Gastrocnemius medialis (tissue), 4 donors: ENCODE results near the gene CD96. TPM values are rescaled to one million over a fixed set of nuclear protein-coding genes. Genes with fewer than 3 reads are reported as not detected.

Source experiments
- ATAC-seq, 2 donors: fragments of 150-250 bp; one replicate each; pipeline ENCODE4 v1.9.1; 2016
- DNase-seq, 2 donors: peaks; one replicate each; pipeline ENCODE4 v3.0.0-alpha.2; 2019
- H3K27ac ChIP-seq, 4 donors: fragments of 200-600 bp; sonication (generic); 1 replicate in 1 of 4; 2 replicates in 3 of 4; pipeline ENCODE4 v1.5.1; 2016 to 2018; ENCODE audit warnings: mild to moderate bottlenecking in 2 of 4, moderate library complexity in 1 of 4
- H3K27me3 ChIP-seq, 3 donors: fragments of 200-600 bp; sonication (generic) in 2 of 3; 1 replicate in 1 of 3; 2 replicates in 2 of 3; pipeline versions ENCODE4 v1.5.1 to v1.6.0; 2016 to 2019; ENCODE audit warnings: mild to moderate bottlenecking in 1 of 3, moderate library complexity in 1 of 3
- H3K36me3 ChIP-seq, 2 donors: fragments of 200-600 bp; sonication (generic) in 1 of 2; one replicate each; pipeline ENCODE4 v1.5.1; 2017 to 2018
- H3K4me1 ChIP-seq, 2 donors: fragments of 200-600 bp; sonication (generic) in 1 of 2; one replicate each; pipeline ENCODE4 v1.5.1; 2016 to 2017; ENCODE audit warnings: mild to moderate bottlenecking in 2 of 2
- H3K4me3 ChIP-seq, 4 donors: fragments of 200-600 bp; sonication (generic) in 3 of 4; 1 replicate in 1 of 4; 2 replicates in 3 of 4; pipeline ENCODE4 v1.5.1; 2016 to 2019; ENCODE audit warnings: mild to moderate bottlenecking in 2 of 4
- H3K9me3 ChIP-seq, 3 donors: fragments of 200-600 bp; sonication (generic) in 2 of 3; 1 replicate in 1 of 3; 2 replicates in 2 of 3; pipeline ENCODE4 v1.5.1; 2016 to 2019
- CTCF ChIP-seq, 5 experiments: fragments of 450-650 bp in 3 of 5; fragments of 200-600 bp in 2 of 5; sonication (generic) in 2 of 5; IDR thresholded peaks in 4 of 5; conservative IDR thresholded peaks in 1 of 5; 1 replicate in 4 of 5; 2 replicates in 1 of 5; pipeline ENCODE4 v1.5.1; 2016 to 2019; ENCODE audit warnings: antibody characterized with exemption in 5 of 5, mild to moderate bottlenecking in 3 of 5, moderate library complexity in 3 of 5
- POLR2A ChIP-seq, 2 donors: fragments of 450-650 bp; IDR thresholded peaks; one replicate each; pipeline ENCODE4 v1.6.1; 2017; ENCODE audit warnings: antibody characterized with exemption in 2 of 2, mild to moderate bottlenecking in 2 of 2, moderate library complexity in 2 of 2
- in situ Hi-C, 4 donors: fragments of 200-750 bp; cut with MboI; loops; one replicate each; pipeline versions ENCODE4 v1.15.0 to v1.8.0; 2017; ENCODE audit warnings: low sequenced_read_pairs in 4 of 4
- intact Hi-C: fragments of 100-400 bp; cut with DNase I; formaldehyde crosslinking; loops from one replicate; pipeline ENCODE4 v1.15.1; 2023; ENCODE audit warnings: low total_unique reads
- total RNA-seq, 4 donors: library from RNA; depleted of rRNA; stranded (reverse); fragments of >200 nt; gene quantifications; one replicate each; pipeline versions ENCODE4 v1.1.0 to v1.2.3, GENCODE V29; 2016

Gene CD96
- total RNA-seq, 4 donors from 2014 or later: 0.85 TPM; not detected in 3

- in situ Hi-C loops: no loop called here
- ATAC-seq: no peak
Measured at GRCh38 chr3:111616417-111617105, 74.6 kb downstream of the CD96 start.

DNA sequence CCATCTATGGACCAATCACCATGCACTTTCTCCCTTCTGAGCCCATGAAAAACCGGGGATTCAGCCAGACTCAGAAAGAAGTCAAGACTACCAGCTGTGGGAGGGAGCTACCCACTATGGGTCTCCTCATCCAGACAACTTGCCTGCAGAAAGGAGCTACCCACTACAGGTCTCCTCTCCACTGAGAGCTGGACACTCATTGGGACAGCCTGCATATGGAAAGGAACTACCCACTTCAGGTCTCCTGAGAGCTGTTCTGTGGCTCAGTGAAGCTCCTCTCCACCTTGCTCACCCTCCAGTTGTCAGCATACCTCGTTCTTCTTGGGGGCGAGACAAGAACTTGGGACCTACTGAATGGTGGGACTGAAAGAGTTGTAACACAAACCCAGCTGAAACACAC lies 75.4 kb downstream of the CD96 start:
- intact Hi-C loops: no loop called here
- Histone ChIP-seq H3K9me3 (no peaks in the 10 kb centered on the region), H3K27me3 (no peaks in the 10 kb centered on the region), H3K27ac (no peak overlapping the region), H3K4me3 (no peak overlapping the region), H3K36me3 (no peaks in the 10 kb centered on the region), H3K4me1 (no peaks in the 10 kb centered on the region)
- no peak for DNase-seq
- in situ Hi-C loops: no loop called here
- ATAC-seq: no peak
- TF ChIP-seq CTCF (IDR thresholded peaks at IDR 0.05 in 4 of 5, conservative IDR thresholded peaks at IDR 0.05 in 1 of 5) (no peak), POLR2A (IDR thresholded peaks at IDR 0.05) (no peak)

More at GRCh38 chr3:111616417-111617105, 74.6 kb downstream of the CD96 start:
- Histone ChIP-seq H3K4me1 (no peaks in the 10 kb centered on the region), H3K9me3 (no peaks in the 10 kb centered on the region), H3K4me3 (no peak overlapping the region), H3K27me3 (no peaks in the 10 kb centered on the region), H3K27ac (no peak overlapping the region), H3K36me3 (no peaks in the 10 kb centered on the region)
- no peak for TF ChIP-seq POLR2A (IDR thresholded peaks at IDR 0.05)
- no peak for TF ChIP-seq CTCF (IDR thresholded peaks at IDR 0.05 in 4 of 5, conservative IDR thresholded peaks at IDR 0.05 in 1 of 5)
- no peak for DNase-seq
- intact Hi-C loops: no loop called here

- no peaks in the 10 kb centered on the region for H3K4me1 ChIP-seq
- no peak overlapping the region for H3K4me3 ChIP-seq
- in situ Hi-C loops: no loop called here
- DNase-seq (no peak), ATAC-seq (no peak)
- no peaks in the 10 kb centered on the region for H3K9me3 ChIP-seq
- intact Hi-C loops: no loop called here
- H3K36me3 ChIP-seq: no peaks in the 10 kb centered on the region
- no peak for TF ChIP-seq CTCF (IDR thresholded peaks at IDR 0.05 in 4 of 5, conservative IDR thresholded peaks at IDR 0.05 in 1 of 5)
- no peak for TF ChIP-seq POLR2A (IDR thresholded peaks at IDR 0.05)
- no peaks in the 10 kb centered on the region for H3K27me3 ChIP-seq
- H3K27ac ChIP-seq: no peak overlapping the region
Measured at GRCh38 chr3:111617912-111618601, 76.1 kb downstream of the CD96 start.

DNA sequence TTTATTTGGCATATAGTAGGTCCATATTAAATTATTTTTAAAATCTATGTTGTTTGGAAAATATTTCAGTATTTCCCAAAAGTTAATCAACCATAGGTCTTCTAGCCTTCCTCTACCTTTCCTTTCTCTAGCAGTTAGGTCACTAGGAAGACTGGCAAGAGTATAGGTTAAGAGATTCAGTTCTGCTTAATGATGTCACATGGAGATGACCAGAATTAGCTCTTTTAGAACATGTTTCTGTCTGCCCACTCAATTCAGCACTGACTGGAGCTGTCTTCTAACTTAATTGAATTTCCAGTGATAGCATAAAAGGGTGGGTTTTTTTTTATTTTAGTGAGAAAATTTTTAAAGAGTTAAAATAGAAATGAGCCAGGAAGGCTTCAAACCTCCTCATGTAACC lies 76.9 kb downstream of the CD96 start:
- H3K4me1 ChIP-seq: no peaks in the 10 kb centered on the region
- no peak for TF ChIP-seq POLR2A (IDR thresholded peaks at IDR 0.05)
- DNase-seq (no peak), ATAC-seq (no peak)
- in situ Hi-C loops (no loop called here), intact Hi-C loops (no loop called here)
- H3K4me3 ChIP-seq: no peak overlapping the region
- no peaks in the 10 kb centered on the region for H3K9me3 ChIP-seq
- no peaks in the 10 kb centered on the region for H3K36me3 ChIP-seq
- no peaks in the 10 kb centered on the region for H3K27me3 ChIP-seq
- H3K27ac ChIP-seq: no peak overlapping the region

DNA sequence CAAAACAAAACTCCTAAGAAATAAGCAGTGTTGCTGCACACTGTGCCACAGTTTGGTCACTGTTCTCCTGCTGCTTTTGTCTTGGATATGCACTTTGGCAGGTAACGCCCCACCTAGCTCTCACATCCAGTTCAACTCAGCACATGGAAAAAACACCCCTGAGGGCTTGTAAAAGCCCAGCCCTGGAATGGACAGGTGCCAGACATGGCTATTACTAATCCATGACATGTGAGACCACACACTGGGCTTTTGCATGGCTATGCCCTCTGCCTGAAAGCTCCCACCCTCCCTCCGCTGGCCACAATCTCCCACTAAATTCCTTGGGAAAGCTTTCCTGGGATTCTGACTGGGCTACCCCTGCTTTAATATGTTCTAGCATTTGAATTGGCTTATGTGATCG lies 77.8 kb downstream of the CD96 start:
- Histone ChIP-seq H3K4me3 (no peak overlapping the region), H3K27me3 (no peaks in the 10 kb centered on the region), H3K27ac (no peak overlapping the region), H3K36me3 (no peaks in the 10 kb centered on the region), H3K4me1 (no peaks in the 10 kb centered on the region), H3K9me3 (no peaks in the 10 kb centered on the region)
- ATAC-seq (no peak), DNase-seq (no peak)
- TF ChIP-seq CTCF (IDR thresholded peaks at IDR 0.05 in 4 of 5, conservative IDR thresholded peaks at IDR 0.05 in 1 of 5): no peak
- no peak for TF ChIP-seq POLR2A (IDR thresholded peaks at IDR 0.05)
- intact Hi-C loops: no loop called here
- in situ Hi-C loops: no loop called here
